OCI-M2 (cell line): ENCODE measurements around the gene AUTS2.
"Not testable (repeated sequence)": the region's sequence is repeated elsewhere in the genome, so short reads cannot be mapped to it uniquely, and the experiment has no call there.

Experiments
- DNase-seq: peaks from one replicate; lab custom pipeline; 2025; ENCODE audit not compliant: unreplicated experiment; lab: John Stamatoyannopoulos, UW

Gene AUTS2

DNA sequence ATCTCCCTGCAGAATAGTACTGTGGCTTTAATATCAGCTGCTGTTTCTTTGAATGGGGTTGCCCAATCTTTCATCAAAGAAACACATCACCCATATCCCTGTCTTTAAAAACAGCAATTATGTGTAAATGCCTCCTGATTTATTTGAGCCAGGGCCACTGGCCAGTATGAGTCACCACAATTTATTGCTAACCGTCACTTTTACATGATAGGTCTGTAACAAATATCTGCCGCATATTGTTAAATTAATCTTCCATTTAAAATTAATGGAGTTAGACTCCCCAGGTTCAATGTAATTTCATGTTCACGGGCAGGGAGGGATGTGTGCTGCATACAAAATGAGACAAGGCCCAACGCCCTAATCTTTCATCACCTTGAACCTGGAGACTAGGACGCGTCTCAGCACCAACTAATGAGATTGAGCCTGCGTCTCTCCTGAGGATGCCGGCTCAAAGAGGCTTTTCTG is 673.4 kb downstream of the AUTS2 start:
- no peak for DNase-seq

DNA sequence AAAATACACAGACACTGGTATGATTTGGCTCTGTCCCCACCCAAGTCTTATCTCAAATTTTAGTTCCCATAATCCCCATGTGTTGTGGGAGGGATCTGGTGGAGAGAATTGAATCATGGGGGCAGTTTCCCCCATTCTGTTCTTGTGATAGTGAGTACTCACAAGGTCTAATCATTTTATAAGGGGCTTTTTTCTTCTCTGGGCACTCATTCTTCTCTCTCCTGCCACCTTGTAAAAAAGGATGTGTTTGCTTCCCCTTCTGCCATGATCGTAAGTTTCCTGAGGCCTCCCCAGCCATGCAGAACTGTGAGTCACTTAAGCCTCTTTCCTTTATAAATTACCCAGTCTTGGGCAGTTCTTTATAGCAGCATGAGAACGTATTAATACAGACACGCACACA is 677.3 kb downstream of the AUTS2 start:
- DNase-seq, result not testable (repeated sequence)

DNA sequence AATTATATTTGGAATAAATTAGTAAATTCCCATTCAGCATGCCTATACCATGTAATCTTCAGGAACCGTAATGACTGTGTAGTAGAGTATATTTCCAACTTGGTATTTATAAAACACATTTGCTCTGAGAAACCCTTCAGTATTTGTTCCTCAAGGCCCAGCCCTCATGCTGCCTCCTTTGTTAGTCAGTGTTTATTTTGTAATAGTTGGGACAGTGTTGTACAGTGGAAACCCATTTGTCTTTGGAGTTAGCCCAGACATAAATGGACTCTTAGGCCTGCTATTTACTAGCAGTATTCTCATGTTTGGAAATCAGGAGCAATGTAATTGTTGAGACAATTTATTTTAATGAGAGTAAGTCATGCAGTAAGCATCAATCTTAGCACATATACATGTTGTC is 686.9 kb downstream of the AUTS2 start:
- DNase-seq, result no peak

DNA sequence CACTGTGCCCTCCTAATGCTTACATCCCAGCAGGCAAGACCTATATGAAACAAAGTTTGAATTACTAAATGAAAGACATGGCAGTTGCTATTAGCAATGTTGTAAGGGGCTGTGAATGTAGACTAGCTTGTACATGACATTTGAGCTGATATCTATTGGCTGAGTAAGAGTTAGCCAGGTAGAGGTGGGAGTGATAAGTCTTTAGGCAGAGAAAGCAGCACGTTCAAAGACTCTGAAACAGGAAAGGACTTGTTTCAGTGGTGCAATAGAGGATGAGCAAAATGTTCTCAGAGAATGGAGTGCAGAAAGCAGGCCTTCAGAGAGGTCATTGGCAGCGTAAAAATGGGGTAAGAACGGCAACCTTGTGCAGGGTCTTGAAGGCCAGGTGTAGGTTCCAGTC is 687.6 kb downstream of the AUTS2 start:
- no peak for DNase-seq

DNA sequence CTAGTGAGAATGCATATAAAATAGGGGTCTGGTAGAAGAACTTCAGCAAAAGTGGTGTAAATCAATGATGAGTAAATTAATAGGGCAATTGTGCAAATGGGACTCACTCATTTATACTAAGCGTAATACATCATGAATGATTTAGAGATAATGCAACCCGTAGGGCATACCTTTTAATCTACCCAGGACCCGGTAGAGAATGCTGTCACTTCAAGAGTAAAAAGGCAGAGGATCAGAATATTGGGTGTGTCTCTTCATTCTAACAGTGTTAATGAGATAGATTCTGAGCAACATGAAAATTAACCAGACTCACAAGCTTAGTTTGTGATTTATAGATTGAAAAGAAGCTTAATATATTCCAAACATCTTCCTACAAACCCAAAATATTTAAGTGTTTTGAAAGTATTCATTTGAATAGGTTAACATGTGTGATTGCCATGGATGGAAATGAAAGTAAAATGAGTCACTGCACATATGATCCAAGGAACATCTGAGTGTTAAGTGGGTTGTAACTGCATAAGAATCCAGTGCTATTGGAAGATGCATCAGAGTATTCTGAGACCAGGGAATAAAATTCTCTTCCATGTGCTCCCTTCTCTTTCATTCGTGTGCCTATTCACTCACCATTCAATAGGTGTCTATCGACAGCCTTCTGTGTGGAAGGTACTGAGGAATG is 690.6 kb downstream of the AUTS2 start:
- DNase-seq, result no peak

DNA sequence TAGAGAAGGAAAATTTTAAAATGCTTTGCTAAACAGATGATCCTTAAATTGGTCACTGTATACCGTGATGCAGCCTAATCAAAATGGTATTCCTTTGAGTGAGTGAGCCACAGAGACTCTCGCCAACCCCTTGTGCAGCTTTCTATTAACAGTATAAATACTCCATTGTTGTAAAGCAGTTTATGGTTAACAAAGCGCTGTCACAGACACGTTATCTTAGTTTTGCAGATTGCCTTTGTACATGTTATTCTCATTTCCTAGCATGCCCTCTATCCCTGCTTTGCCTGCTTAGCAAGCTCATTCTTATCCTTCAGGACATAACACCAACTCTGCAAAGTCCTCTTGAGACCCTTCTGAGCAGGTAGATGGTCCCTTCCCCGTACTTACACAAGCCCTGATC is 694.4 kb downstream of the AUTS2 start:
- DNase-seq, result no peak

DNA sequence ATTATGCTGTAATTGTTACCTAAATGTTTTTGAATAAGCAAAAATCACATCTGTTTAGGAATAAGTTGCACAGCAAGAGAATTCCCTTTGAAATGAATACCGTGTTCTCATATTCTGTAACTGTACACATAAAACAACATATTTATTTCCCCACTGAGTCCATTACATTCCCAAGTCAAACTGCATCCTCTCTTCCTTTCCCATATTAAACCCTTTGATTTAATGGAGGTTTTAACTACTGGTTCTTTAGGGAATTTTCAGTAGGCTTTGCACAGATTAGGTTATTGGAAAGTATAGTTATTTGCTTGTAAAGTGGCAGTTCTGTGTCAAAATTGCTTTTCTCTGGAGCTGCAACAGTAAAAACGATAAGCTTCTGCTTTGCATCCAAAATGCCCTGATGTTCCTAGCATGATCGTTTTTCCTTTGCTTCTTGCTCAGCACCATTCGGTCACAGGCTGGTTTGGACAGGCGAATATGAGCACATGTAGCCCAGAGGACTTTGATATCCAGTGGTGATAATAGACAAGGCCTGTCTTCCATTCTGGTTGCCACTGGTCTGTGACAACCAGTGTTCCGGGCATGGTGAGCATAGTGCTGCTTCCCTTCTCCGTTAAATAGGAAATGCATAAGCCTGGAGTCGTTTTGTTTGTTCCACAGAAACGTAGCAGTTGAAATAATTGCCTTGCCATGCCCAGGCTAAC is 696.1 kb downstream of the AUTS2 start:
- DNase-seq, result no peak

DNA sequence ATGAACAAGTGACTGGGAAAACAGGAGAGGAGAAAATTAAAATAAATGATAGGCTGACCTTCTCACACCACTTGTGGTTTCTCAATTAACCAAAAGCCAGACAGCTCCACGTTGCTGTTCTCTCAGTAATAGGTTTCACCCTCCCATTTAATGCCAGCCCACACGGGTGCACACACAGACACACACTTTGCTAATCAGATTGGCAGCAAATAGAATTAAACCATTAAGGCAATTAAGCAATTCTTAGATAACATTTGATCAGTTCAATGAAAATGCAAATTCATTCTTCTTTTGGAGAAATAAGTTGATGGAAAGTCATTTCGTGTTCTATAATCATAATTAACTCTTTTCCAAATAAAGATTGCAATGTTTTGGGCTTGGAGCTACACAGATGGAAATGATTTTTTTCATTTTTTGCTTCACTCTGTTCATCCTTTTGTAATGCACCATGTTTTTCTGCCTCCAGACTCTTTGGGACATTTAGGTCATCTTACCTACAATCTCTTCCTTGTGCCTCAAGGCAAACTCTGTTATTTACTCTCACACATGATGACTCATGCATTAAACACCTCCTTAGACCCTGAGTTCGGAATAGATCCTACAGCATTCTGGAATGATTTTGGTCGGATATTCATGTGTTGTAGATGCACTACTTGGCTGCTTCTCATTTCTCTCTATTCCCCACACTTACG is 700.7 kb downstream of the AUTS2 start:
- DNase-seq, result no peak

DNA sequence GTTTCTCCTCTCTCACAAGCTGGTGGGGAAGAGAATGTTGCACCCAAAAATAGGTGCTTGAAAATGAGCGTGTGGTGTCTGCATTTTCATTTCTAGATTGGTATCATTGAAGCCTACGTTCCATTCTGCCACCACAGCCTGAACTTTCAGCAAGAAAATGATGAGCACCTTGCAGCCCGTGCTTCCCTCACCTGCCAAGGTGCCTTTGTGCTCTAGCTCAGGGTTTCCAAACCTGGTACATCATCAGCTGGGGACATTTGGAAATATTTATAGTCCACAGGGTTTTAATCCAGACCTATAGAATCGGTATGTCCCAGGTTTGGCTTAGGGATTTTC is 701.2 kb downstream of the AUTS2 start:
- DNase-seq, result no peak

DNA sequence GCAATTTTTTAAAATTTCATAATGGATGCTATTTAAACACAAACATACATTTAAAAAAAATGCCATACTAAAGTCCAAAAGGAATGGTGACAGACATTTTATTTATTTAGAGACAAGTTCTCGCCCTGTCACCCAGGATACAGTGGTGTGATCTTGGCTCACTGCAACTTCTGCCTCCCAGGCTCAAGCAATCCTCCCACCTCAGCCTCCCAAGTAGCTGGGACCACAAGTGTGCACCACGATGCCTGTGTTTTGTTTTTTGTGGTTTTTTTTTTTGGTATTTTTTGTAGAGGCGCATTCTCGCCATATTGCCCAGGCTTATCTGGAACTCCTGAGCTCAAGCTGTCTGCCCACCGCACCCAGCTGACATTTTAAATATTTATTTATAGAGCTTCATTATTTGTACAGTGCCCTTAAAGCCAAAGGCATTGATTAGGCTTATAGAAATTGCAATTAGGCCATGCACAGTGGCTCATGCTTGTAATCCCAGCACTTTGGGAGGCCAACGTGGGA is 703.5 kb downstream of the AUTS2 start:
- no peak for DNase-seq

DNA sequence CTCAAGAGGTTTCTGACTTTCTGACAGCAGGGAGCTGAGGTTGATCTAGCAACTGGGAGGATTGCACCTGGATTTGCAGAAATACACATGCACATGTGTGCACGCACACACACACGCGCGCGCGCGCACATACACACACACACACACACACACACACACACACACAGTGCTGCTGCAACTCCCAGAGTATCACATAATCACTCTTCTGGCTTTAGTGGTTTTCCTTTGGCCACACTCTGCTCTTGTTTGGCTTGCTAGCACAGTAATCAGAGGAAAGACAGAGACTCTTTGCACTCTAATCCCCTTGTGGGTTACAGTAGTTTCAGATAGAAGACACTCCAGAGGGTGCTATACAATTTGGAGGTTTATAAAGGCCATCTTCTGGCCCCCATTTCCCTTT is 705.0 kb downstream of the AUTS2 start:
- DNase-seq, result no peak

DNA sequence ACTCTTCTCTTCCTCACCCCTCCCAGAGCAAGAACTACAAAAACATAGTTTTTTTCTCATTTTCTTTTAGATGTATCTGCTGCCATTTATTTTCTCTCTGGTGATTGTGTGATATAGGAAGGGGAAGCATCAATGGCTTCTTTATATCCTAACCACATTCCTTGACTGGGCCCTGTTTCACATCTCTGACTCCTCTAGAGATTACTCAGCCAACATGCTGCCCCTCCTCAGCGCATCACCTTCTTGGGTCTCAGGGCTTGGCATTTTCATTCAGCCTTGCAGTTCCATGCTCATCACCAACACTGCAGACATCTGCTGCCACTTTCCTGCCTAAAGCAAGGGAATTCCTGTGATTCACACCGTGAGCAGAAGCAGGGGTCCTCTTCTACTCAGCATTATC is 705.5 kb downstream of the AUTS2 start:
- DNase-seq, result no peak

DNA sequence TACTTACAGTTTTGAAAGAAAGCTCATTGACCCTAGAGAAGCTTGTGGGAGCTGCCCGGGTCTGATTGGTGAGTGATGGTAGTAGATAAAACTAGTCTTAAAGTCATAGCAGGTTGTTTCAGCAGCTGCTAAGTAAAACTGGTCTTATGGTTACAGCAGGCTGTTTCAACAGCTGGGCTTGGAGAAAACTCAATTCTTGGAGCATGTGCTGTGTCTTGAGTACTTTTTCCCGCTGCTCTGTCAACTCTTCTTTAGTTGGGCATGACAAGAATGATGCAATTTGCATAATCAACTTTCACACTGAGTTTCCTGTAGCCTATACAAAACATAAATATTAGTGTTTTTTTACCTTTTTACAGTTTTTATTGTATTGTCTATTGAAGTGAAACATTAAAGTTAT is 707.9 kb downstream of the AUTS2 start:
- no peak for DNase-seq

DNA sequence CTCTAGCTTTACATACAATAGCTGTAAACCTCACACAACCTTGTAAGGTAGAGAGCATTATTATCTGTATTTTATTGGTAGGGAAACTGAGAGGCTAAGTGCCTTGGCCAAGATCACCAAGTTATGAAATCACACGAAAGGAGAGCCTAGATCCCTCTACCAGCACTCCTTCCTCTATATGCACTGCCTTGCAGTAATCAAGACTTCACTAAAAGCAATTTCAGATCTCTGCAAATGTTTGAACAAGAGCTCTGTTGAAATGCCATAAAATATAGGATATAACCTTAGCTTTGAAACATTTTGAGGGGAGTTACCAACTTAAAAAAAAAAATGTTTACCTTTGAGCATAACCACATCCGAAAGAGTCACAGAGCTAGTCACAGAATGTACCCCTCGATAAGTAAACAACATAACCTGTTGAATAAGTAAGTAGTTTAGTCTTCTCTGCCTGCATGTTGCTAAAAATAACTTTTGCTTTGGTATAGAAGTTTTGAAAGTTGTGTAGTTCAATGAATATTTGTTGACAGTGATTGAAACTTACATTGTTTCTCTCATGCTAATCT is 709.4 kb downstream of the AUTS2 start:
- DNase-seq, result no peak

DNA sequence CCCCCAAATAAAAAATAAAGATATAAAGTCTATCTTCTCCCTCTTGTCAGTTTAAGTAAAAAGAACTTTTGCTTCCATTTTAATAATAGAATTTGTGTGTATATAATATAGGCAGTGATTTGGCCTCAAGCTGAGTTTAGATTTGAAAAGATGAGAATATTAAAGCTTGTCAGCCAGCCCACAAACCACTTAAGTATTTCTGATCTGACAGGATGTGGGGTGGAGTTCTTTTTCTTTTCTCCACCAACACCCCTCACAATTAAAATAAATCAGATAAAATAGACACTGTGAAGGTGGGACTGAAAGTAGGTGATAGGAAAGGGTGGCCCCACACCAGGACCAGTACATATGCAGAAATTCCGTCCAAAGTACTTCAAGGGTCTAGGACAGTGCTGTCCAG is 714.1 kb downstream of the AUTS2 start:
- no peak for DNase-seq

DNA sequence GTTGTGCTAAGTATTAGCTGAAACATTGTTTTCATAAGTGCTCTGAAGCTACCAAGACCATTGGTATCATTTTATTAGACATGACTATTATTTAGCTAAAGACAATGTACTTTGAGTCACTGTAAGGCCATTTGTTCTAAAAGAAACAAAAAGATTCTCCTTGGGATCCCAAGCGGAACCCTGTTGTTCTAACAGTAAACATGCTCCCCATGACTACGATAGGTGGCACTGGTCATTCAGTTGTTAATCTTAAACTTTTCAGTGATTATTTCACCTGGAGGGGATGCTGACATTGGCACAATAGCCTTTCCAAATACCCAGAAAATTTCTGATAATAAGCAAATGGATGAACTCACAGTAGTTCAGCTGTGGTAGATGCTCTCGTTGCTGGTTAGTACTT is 715.0 kb downstream of the AUTS2 start:
- DNase-seq, result no peak

DNA sequence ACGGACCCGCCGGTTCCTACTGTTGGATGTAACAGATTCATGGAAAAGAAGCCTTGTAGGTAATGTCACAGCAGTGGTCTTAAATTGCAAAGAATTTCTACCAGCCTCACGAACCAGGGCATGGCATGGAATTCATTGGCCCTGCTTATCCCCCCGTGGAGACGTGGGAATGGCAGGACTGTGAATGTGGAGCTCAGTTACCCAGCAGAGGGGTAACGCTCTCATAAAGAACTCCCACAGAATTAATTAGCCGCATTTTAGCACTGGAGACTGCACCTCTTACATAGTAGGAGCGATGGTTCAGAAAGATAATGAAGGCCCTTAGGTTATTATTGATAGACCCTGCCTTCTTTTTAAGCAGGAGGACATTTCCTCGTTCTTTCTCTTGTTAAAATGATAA is 715.4 kb downstream of the AUTS2 start:
- DNase-seq, result no peak

DNA sequence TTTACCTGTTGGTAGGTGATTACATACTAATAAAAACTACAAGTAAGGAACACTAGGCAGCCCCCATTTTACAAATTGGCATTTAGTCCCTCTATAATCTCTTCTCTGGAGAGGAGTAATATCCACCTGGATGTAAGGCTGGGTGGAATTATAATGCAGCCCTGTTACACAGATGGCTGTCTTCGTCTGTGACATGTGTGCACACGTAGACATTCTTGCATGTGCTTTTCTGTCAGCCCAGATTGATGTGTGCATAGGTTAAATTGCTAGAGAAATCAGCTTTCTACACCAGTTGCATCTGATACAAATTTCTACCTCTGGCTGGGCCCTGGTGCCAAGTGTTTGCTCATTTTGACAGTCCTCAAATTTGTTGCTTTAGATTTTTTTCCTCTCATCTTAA is 715.9 kb downstream of the AUTS2 start:
- DNase-seq, result no peak

DNA sequence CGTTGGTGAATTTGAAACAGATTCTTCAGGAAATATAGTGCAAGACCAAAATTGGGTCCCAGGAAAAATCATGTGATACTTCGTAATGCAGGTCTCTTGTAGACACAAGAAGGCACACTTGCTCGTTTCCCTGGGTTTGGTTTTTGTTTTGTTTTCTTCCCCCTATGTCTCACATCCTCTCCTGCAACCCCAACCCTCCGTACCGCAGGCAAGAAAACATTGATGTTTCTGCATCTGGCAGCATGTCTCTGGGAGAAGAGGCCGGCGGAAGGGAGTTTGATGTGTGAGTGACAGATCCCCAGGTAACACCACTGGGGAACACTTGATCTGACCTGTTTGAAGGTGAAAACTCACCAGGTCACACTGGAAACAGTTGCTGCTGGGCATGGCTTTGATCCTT is 718.5 kb downstream of the AUTS2 start:
- no peak for DNase-seq

DNA sequence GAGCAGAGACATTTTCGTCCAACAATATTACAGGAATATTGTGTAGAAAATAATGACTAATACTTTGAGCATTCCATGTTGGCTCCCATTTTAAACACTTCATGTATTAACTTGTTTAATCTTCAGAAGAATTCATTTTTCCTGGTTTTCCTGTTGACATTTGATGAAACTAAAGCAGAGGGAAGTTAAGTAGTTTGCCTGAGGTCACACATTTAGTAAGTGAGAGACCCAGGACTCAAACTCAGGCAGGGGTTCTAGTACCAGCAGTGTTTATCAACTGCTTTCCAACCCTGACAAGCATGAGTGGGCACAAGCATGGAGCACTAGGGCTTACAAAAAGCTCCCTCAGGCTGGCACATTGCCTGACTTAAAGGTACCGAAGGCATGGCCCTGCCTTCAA is 719.1 kb downstream of the AUTS2 start:
- no peak for DNase-seq

DNA sequence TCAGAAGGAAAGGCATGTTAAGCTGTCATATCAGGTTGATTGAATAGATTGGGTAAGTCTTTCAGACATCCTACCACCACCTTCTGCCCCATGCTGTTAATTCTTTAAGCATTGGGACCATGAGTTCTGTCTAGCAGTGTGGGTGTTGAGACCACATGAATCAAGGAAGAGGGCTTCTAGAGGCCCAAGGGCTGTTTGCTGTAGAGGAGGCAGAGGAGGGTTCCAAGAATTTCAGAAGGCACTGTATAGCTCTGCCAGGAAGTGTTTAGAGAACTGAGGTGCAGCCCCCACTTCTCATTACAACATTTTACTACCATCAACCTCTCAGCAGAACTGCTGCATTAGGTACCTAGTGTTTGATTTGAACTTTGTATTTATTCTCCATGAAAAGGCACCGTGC is 720.2 kb downstream of the AUTS2 start:
- no peak for DNase-seq

DNA sequence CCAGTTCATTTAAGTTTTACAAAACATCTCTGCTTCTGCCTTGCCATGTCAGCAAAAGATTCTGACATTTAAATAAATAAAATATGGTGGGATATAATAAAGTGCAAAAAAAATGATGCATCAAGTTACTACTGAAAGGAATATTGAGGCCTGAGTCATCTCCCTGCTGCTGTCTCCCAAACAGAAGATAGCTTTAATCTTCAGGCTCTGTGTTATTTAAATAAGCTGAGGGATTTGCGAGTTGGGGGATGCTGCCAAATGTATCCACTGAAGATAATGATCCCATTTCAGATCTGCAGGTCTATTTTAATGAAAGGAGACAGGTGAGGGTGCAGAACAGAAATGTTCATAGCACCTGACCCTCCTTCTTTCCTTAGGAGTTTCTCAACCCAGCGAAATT is 720.8 kb downstream of the AUTS2 start:
- DNase-seq, result no peak
